Transverse colon (tissue), 3 donors: ENCODE data around the gene PPP3CA.

ENCODE experiments used
- POLR2A ChIP-seq: fragments of 450-650 bp; IDR thresholded peaks from one replicate; pipeline ENCODE4 v1.6.1; 2016; ENCODE audit warnings: antibody characterized with exemption, mild to moderate bottlenecking, moderate library complexity
- TF ChIP-seq, protein P1 (sequence below), 5 experiments: fragments of 200-600 bp in 3 of 5; fragments of 450-650 bp in 2 of 5; sonication (generic) in 3 of 5; IDR thresholded peaks; 1 replicate in 2 of 5; 2 replicates in 3 of 5; pipeline ENCODE4 v1.5.1; 2016 to 2017; ENCODE audit warnings: antibody characterized with exemption in 5 of 5, inconsistent platforms in 3 of 5, mild to moderate bottlenecking in 2 of 5, moderate library complexity in 1 of 5

DNA sequence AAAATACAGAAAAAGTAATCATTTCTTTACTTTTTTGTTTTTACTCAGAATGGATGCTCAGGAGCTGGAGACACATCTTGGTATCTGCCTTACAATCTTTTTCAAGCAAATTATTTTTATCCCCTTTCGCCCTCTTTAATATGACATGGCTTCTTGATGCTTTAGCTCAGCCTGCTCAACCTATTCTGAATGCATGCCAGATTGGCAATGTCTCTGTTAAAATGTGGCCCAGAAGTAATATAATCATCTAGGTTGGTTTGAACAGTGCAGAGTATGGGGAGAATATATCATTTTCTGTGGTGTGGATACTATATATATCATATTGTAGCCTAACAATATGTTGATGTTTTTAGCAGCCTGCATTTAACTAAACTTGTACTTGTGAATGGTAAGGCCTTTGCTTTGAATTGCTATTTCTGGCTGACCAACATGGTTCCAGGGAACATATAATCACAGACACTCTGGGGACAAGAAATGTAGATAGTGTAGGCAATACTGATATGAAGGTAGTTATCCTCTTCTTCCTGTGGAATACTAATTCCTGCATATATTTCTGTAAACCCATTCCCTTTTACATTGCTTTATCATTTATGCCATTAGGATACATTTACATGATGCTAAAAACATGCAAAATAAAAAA is 282.7 kb downstream of the PPP3CA start:
- TF ChIP-seq, protein P1, sequence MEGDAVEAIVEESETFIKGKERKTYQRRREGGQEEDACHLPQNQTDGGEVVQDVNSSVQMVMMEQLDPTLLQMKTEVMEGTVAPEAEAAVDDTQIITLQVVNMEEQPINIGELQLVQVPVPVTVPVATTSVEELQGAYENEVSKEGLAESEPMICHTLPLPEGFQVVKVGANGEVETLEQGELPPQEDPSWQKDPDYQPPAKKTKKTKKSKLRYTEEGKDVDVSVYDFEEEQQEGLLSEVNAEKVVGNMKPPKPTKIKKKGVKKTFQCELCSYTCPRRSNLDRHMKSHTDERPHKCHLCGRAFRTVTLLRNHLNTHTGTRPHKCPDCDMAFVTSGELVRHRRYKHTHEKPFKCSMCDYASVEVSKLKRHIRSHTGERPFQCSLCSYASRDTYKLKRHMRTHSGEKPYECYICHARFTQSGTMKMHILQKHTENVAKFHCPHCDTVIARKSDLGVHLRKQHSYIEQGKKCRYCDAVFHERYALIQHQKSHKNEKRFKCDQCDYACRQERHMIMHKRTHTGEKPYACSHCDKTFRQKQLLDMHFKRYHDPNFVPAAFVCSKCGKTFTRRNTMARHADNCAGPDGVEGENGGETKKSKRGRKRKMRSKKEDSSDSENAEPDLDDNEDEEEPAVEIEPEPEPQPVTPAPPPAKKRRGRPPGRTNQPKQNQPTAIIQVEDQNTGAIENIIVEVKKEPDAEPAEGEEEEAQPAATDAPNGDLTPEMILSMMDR (IDR thresholded peaks at IDR 0.05) = no peak
- no peak for TF ChIP-seq POLR2A
